ENCODE measurements around the gene LPP. TPM values are rescaled to one million over a fixed set of nuclear protein-coding genes. Genes with fewer than 3 reads are reported as not detected.

Gene LPP
- total RNA-seq, 1 donor, result 77.4 TPM

DNA sequence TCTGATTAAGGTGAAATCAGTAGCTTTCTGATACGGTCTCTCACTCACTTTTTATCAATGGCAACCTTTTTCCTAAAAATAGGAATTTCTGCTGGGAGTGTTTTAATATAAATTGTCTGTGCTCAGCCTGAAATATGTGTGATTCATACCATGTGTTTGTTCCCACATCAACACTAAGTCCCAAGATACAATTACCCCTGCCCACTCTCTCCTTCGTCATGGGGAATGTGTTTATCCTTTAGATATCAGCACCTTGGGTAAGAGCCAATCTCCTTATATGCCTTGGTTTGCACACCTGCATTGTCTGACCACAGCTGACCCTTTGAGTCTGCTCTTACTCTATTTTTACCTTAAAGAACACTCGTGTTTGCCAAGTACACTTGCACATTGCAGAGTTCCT, 356.4 kb downstream of the LPP start:
- Histone ChIP-seq H3K27me3 (ENCODE audit: insufficient read depth, low read length) (no peaks in the 10 kb centered on the region), H3K79me2 (ENCODE audit: insufficient read depth, low read length) (peaks cover 34% of the 10 kb centered on the region), H3K4me1 (ENCODE audit: insufficient read depth, low read length) (peaks cover 21% of the 10 kb centered on the region), H3K36me3 (ENCODE audit: insufficient read depth, low read length) (no peaks in the 10 kb centered on the region), H2AFZ (ENCODE audit: low read length) (no peak overlapping the region), H3K9me3 (ENCODE audit: low read depth, low read length) (no peaks in the 10 kb centered on the region), H3K27ac (ENCODE audit: low read depth, low read length) (peak overlapping the region; percentile 75), H4K20me1 (ENCODE audit: insufficient read depth, low read length) (no peaks in the 10 kb centered on the region), H3K4me3 (ENCODE audit: insufficient read depth, low read length) (no peak overlapping the region), H3K4me2 (ENCODE audit: insufficient read depth, low read length) (peak overlapping the region; percentile 19)
- TF ChIP-seq, protein P1, sequence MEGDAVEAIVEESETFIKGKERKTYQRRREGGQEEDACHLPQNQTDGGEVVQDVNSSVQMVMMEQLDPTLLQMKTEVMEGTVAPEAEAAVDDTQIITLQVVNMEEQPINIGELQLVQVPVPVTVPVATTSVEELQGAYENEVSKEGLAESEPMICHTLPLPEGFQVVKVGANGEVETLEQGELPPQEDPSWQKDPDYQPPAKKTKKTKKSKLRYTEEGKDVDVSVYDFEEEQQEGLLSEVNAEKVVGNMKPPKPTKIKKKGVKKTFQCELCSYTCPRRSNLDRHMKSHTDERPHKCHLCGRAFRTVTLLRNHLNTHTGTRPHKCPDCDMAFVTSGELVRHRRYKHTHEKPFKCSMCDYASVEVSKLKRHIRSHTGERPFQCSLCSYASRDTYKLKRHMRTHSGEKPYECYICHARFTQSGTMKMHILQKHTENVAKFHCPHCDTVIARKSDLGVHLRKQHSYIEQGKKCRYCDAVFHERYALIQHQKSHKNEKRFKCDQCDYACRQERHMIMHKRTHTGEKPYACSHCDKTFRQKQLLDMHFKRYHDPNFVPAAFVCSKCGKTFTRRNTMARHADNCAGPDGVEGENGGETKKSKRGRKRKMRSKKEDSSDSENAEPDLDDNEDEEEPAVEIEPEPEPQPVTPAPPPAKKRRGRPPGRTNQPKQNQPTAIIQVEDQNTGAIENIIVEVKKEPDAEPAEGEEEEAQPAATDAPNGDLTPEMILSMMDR (IDR thresholded peaks at IDR 0.05; ENCODE audit: extremely low read depth, low read depth, low read length), result no peak
- DNase-seq (ENCODE audit: insufficient read length, low spot score, missing footprints), result peak; percentile 75

DNA sequence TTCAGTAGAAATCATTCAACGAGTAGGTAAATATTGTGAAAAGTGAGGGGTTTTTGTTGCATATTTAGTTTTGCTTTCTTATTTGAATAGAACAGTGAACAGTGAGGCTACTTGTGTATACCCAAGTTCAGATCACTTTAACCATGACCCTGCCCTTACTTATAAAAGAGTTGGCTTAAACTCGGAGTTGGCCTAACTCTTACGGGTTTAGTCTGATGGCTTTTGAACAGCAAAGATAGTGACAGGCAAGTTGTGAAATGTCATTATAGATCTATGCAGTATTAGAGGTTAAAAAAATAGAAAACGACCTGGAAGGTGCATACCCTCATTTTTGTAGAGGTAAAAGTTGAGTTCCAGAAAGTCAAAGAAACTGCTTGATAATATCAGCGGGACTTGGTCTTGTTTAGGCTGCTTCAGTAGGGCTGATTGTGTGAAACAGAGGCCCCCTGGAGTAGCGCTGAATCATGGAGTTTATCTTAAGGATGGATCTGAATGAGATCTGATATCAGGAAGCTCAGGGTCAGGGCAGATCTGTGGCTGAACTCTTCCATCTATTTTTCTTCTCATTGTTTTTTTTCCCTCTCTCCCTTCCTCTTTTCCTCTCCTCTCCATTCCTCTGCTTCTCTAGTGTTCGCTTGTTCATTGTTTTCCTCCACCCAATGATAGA, 359.8 kb downstream of the LPP start:
- Histone ChIP-seq H3K27me3 (ENCODE audit: insufficient read depth, low read length) (no peaks in the 10 kb centered on the region), H3K4me2 (ENCODE audit: insufficient read depth, low read length) (no peak overlapping the region), H3K79me2 (ENCODE audit: insufficient read depth, low read length) (peaks cover 38% of the 10 kb centered on the region), H3K27ac (ENCODE audit: low read depth, low read length) (no peak overlapping the region), H3K4me1 (ENCODE audit: insufficient read depth, low read length) (peaks cover 6% of the 10 kb centered on the region), H2AFZ (ENCODE audit: low read length) (no peak overlapping the region), H3K4me3 (ENCODE audit: insufficient read depth, low read length) (no peak overlapping the region), H4K20me1 (ENCODE audit: insufficient read depth, low read length) (no peaks in the 10 kb centered on the region), H3K36me3 (ENCODE audit: insufficient read depth, low read length) (no peaks in the 10 kb centered on the region), H3K9me3 (ENCODE audit: low read depth, low read length) (no peaks in the 10 kb centered on the region)
- DNase-seq (ENCODE audit: insufficient read length, low spot score, missing footprints), result no peak
- TF ChIP-seq, protein P1 (IDR thresholded peaks at IDR 0.05; ENCODE audit: extremely low read depth, low read depth, low read length), result no peak

DNA sequence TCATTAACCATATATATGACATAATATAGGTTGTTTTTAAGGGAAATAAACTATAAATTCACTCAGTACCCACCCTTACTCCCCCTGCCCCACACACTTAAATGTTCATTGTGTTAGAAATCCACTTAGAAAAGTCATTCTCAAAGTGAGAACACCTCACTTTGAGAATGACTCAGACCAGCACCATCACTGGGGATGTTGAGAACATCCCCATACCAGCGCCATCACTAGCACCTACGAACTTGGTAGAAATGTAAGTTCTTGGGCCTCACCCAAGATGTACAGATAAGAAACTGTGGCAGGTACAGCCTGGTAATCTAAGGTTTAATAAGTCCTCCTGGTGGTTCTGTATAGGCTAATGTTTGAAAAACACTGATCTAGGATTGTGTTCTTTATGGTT, 362.6 kb downstream of the LPP start:
- Histone ChIP-seq H3K36me3 (ENCODE audit: insufficient read depth, low read length) (no peaks in the 10 kb centered on the region), H3K79me2 (ENCODE audit: insufficient read depth, low read length) (peaks cover 39% of the 10 kb centered on the region), H3K9me3 (ENCODE audit: low read depth, low read length) (no peaks in the 10 kb centered on the region), H3K27me3 (ENCODE audit: insufficient read depth, low read length) (no peaks in the 10 kb centered on the region), H3K4me1 (ENCODE audit: insufficient read depth, low read length) (peaks cover 7% of the 10 kb centered on the region), H3K27ac (ENCODE audit: low read depth, low read length) (no peak overlapping the region), H2AFZ (ENCODE audit: low read length) (no peak overlapping the region), H3K4me3 (ENCODE audit: insufficient read depth, low read length) (no peak overlapping the region), H4K20me1 (ENCODE audit: insufficient read depth, low read length) (no peaks in the 10 kb centered on the region), H3K4me2 (ENCODE audit: insufficient read depth, low read length) (no peak overlapping the region)
- TF ChIP-seq, protein P1 (IDR thresholded peaks at IDR 0.05; ENCODE audit: extremely low read depth, low read depth, low read length), result no peak
- no peak for DNase-seq (ENCODE audit: insufficient read length, low spot score, missing footprints)

DNA sequence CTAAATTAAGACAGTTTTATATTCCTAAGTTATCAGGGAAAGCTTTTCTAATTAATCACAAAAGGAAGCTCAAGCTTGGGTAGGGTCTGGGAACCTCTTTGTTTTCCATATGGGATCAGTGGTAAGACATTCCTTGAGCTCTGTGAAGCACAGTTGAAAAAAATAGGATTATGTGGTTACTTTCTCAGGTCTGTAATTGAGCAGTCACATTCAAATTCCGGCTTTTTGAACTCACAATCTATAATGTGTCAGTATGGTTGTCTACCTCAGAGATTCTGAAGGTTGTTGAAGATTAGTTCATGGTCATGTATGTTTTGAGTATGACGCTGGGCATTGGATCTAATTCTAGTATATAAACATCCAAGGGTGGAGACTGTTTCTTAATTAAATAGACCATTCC, 364.5 kb downstream of the LPP start:
- H3K9me3 ChIP-seq (ENCODE audit: low read depth, low read length), result no peaks in the 10 kb centered on the region
- TF ChIP-seq, protein P1 (IDR thresholded peaks at IDR 0.05; ENCODE audit: extremely low read depth, low read depth, low read length), result no peak
- H3K27me3 ChIP-seq (ENCODE audit: insufficient read depth, low read length), result no peaks in the 10 kb centered on the region
- no peaks in the 10 kb centered on the region for H3K36me3 ChIP-seq (ENCODE audit: insufficient read depth, low read length)
- H3K4me2 ChIP-seq (ENCODE audit: insufficient read depth, low read length), result no peak overlapping the region
- no peak overlapping the region for H3K27ac ChIP-seq (ENCODE audit: low read depth, low read length)
- DNase-seq (ENCODE audit: insufficient read length, low spot score, missing footprints), result no peak
- no peaks in the 10 kb centered on the region for H4K20me1 ChIP-seq (ENCODE audit: insufficient read depth, low read length)
- peaks cover 40% of the 10 kb centered on the region for H3K79me2 ChIP-seq (ENCODE audit: insufficient read depth, low read length)
- no peak overlapping the region for H3K4me3 ChIP-seq (ENCODE audit: insufficient read depth, low read length)
- H3K4me1 ChIP-seq (ENCODE audit: insufficient read depth, low read length), result peaks cover 7% of the 10 kb centered on the region
- no peak overlapping the region for H2AFZ ChIP-seq (ENCODE audit: low read length)
